ENCODE results near the gene CTIF. TPM values are rescaled to one million over a fixed set of nuclear protein-coding genes. Genes with fewer than 3 reads are reported as not detected.

CTIF gene
- total and polyA plus RNA-seq, 4 donors = 10.6 to 26.7 (median 12.3) TPM

DNA sequence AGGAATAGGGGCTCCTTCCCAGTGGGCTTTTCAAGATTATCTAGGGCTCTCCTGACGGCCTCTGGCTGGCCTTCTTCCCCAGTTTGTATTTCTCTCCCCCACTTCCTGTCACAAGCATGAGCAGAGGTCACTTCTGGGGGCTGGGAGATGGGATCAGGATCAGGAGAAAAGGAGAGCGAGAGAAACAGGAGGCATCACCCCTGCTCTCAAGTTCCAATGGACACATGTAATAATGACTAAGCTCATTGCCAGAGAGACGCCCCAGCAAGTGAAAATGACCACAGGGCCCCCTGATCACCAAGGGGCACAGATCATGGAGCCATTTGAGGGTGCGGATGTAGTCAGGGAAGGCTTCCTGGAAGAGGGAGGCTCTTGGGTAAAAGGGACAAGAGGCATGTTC is 319.8 kb downstream of the CTIF start (continued):
- no peak for TF ChIP-seq TAF1 (conservative IDR thresholded peaks at IDR 0.05)

DNA sequence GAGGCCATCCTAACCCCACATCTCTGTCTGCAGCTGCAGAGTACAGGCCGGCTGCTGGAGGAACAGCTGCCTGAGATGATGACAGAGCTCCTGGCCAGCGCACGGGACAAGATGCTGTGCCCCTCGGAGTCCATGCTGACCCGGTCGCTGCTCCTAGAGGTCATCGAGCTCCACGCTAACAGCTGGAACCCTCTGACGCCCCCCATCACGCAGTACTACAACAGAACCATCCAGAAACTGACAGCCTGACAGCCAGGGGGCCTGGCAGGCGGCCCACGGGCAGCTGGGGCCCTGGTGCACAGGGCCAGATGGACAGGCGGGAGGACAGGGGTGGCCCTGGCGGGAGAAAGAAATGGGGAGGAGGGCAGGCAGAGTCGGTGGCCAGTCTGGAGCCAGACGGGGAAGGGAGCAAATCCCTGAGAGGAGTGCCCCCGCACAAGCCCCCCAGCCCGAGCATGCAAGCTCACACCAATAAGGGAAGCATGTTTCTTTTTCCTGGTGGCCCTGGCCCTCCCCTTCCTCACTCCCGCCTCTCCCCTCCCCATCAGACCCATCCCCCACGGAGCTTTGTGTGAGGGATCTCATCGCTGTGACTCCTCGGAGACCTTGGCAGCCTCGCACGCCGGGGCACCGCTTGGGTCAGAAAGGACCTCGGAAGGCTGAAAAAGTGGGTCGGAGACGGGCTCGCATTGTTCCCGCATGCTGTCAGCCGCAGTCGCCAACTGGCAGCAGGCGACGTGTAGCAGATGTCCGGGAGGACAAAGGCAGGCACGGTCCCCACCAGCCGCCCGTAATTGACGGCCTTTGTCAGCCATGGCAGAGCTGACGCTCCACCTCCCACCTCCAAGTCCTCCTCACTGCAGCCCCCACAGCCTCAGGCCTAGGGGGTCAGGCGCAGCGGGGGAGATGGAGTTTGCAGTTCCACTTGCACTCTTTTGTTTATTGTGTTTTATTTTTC is 320.8 kb downstream of the CTIF start:
- 85% methylated on average over 43 of the region's 43 CpGs for WGBS
- Histone ChIP-seq H3K4me3 (ENCODE audit: low read depth in 1 of 3, low read length in 3 of 3) (no peak overlapping the region), H3K27ac (ENCODE audit: low read depth in 1 of 2, low read length in 2 of 2) (no peak overlapping the region), H3K9ac (ENCODE audit: low read depth in 1 of 2, low read length in 2 of 2) (no peak overlapping the region), H3K9me3 (ENCODE audit: control insufficient read depth in 4 of 4, low read length in 3 of 4) (no peaks in the 10 kb centered on the region), H3K27me3 (ENCODE audit: control insufficient read depth in 4 of 4, insufficient read depth in 4 of 4, low read length in 3 of 4) (no peaks in the 10 kb centered on the region), H3K4me1 (ENCODE audit: control insufficient read depth in 4 of 4, insufficient read depth in 4 of 4, low read length in 3 of 4) (no peaks in the 10 kb centered on the region), H3K36me3 (ENCODE audit: control insufficient read depth in 4 of 4, insufficient read depth in 3 of 4, low read depth in 1 of 4, low read length in 3 of 4) (peaks cover 0 to 20% (median 2%) of the 10 kb centered on the region in 4 donors)
- no peak for TF ChIP-seq EGR1 (IDR thresholded peaks at IDR 0.05; ENCODE audit: low read depth in 2 of 2)
- TF ChIP-seq NR2F2 (IDR thresholded peaks at IDR 0.05) = peak; percentile 32
- DNase-seq (ENCODE audit: low spot score) = no peak

GRCh38 chr18:48860269-48861180 is 321.7 kb downstream of the CTIF start:
- Histone ChIP-seq H3K9ac (ENCODE audit: low read depth in 1 of 2, low read length in 2 of 2) (no peak overlapping the region), H3K27ac (ENCODE audit: low read depth in 1 of 2, low read length in 2 of 2) (no peak overlapping the region), H3K36me3 (ENCODE audit: control insufficient read depth in 4 of 4, insufficient read depth in 3 of 4, low read depth in 1 of 4, low read length in 3 of 4) (peaks cover 0 to 20% (median 2%) of the 10 kb centered on the region in 4 donors), H3K4me3 (ENCODE audit: low read depth in 1 of 3, low read length in 3 of 3) (no peak overlapping the region), H3K9me3 (ENCODE audit: control insufficient read depth in 4 of 4, low read length in 3 of 4) (no peaks in the 10 kb centered on the region), H3K27me3 (ENCODE audit: control insufficient read depth in 4 of 4, insufficient read depth in 4 of 4, low read length in 3 of 4) (no peaks in the 10 kb centered on the region), H3K4me1 (ENCODE audit: control insufficient read depth in 4 of 4, insufficient read depth in 4 of 4, low read length in 3 of 4) (no peaks in the 10 kb centered on the region)
- DNase-seq (ENCODE audit: low spot score) = no peak
- WGBS = 94% methylated on average over 28 of the region's 28 CpGs
- no peak for TF ChIP-seq RXRA (IDR thresholded peaks at IDR 0.05)
- TF ChIP-seq NR2F2 (IDR thresholded peaks at IDR 0.05) = no peak
- no peak for TF ChIP-seq MAX (IDR thresholded peaks at IDR 0.05)
- TF ChIP-seq, protein P1, sequence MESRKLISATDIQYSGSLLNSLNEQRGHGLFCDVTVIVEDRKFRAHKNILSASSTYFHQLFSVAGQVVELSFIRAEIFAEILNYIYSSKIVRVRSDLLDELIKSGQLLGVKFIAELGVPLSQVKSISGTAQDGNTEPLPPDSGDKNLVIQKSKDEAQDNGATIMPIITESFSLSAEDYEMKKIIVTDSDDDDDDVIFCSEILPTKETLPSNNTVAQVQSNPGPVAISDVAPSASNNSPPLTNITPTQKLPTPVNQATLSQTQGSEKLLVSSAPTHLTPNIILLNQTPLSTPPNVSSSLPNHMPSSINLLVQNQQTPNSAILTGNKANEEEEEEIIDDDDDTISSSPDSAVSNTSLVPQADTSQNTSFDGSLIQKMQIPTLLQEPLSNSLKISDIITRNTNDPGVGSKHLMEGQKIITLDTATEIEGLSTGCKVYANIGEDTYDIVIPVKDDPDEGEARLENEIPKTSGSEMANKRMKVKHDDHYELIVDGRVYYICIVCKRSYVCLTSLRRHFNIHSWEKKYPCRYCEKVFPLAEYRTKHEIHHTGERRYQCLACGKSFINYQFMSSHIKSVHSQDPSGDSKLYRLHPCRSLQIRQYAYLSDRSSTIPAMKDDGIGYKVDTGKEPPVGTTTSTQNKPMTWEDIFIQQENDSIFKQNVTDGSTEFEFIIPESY (IDR thresholded peaks at IDR 0.05) = no peak
- TF ChIP-seq RAD21 (IDR thresholded peaks at IDR 0.05) = no peak
- no peak for TF ChIP-seq SP1 (IDR thresholded peaks at IDR 0.05)
- TF ChIP-seq FOXA1 (IDR thresholded peaks at IDR 0.05) = no peak
- no peak for TF ChIP-seq HNF4G (IDR thresholded peaks at IDR 0.05)
- TF ChIP-seq REST (IDR thresholded peaks at IDR 0.05) = no peak
- TF ChIP-seq, protein P2, sequence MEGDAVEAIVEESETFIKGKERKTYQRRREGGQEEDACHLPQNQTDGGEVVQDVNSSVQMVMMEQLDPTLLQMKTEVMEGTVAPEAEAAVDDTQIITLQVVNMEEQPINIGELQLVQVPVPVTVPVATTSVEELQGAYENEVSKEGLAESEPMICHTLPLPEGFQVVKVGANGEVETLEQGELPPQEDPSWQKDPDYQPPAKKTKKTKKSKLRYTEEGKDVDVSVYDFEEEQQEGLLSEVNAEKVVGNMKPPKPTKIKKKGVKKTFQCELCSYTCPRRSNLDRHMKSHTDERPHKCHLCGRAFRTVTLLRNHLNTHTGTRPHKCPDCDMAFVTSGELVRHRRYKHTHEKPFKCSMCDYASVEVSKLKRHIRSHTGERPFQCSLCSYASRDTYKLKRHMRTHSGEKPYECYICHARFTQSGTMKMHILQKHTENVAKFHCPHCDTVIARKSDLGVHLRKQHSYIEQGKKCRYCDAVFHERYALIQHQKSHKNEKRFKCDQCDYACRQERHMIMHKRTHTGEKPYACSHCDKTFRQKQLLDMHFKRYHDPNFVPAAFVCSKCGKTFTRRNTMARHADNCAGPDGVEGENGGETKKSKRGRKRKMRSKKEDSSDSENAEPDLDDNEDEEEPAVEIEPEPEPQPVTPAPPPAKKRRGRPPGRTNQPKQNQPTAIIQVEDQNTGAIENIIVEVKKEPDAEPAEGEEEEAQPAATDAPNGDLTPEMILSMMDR (IDR thresholded peaks at IDR 0.05; ENCODE audit: low read depth, low read length, missing input control) = no peak
- TF ChIP-seq TAF1 (conservative IDR thresholded peaks at IDR 0.05) = no peak
- TF ChIP-seq YY1 (IDR thresholded peaks at IDR 0.05) = no peak

All from liver (tissue), 9 donors.